Kidney (tissue), 14 donors: Measurements from ENCODE around the gene CTSW. TPM values are rescaled to one million over a fixed set of nuclear protein-coding genes. Genes with fewer than 3 reads are reported as not detected.

Source experiments
- DNase-seq, 5 donors: peaks; one replicate each; pipeline ENCODE4 v3.0.0-alpha.2; 2013 to 2020
- FAIRE-seq: peaks from 2 replicates; lab custom pipeline; 2012; peaks lifted over from hg19 to GRCh38; lab: Jason Lieb, UNC
- H3K27ac ChIP-seq, 2 donors: one replicate each; pipeline ENCODE4 v1.7.0; 2013; ENCODE audit warnings: low read depth in 2 of 2, low read length in 2 of 2, inconsistent platforms in 1 of 2
- H3K27me3 ChIP-seq: one replicate; pipeline ENCODE4 v1.7.1; 2013; ENCODE audit warnings: low read length, inconsistent platforms; ENCODE audit not compliant: control insufficient read depth, insufficient read depth
- H3K36me3 ChIP-seq, 3 donors: one replicate each; pipeline versions ENCODE4 v1.7.0 to v1.7.1; 2013; ENCODE audit warnings: low read length in 3 of 3, control low read depth in 1 of 3, inconsistent platforms in 1 of 3; ENCODE audit not compliant: insufficient read depth in 3 of 3, control insufficient read depth in 2 of 3
- H3K4me1 ChIP-seq, 3 donors: one replicate each; pipeline versions ENCODE4 v1.7.0 to v1.7.1; 2013; ENCODE audit warnings: low read length in 3 of 3, inconsistent platforms in 1 of 3, low read depth in 1 of 3; ENCODE audit not compliant: control insufficient read depth in 2 of 3, insufficient read depth in 2 of 3
- H3K4me3 ChIP-seq, 3 donors: one replicate each; pipeline versions ENCODE4 v1.7.0 to v1.8.1; 2013; ENCODE audit warnings: low read length in 3 of 3, control low read depth in 1 of 3, inconsistent platforms in 1 of 3
- H3K9ac ChIP-seq, 3 donors: one replicate each; pipeline versions ENCODE4 v1.7.0 to v1.7.1; 2013; ENCODE audit warnings: low read length in 3 of 3, control low read depth in 1 of 3, inconsistent platforms in 1 of 3
- H3K9me3 ChIP-seq, 3 donors: one replicate each; pipeline versions ENCODE4 v1.7.0 to v1.7.1; 2013; ENCODE audit warnings: low read length in 3 of 3, control low read depth in 1 of 3, inconsistent platforms in 1 of 3; ENCODE audit not compliant: control insufficient read depth in 2 of 3, insufficient read depth in 1 of 3
- intact Hi-C: fragments of 100-400 bp; cut with DNase I; formaldehyde crosslinking; loops from one replicate; pipeline ENCODE4 v1.11.1; 2022
- polyA plus RNA-seq: library from polyadenylated mRNA; stranded (reverse); fragments of 350-450 nt; fragmentation: Illumina TruSeq; extraction: RNeasy Lipid Tissue Mini Kit (QIAGEN cat#74804); gene quantifications from one replicate; pipeline ENCODE4 v1.2.3, GENCODE V29; 2014; ENCODE audit warnings: low read depth, low replicate concordance; ENCODE audit not compliant: insufficient read depth
- total RNA-seq: library from RNA; stranded (reverse); fragmentation: NEBNext Ultra II Directional; extraction: Animal tissue kit (Norgen Biotek cat#: 25700); gene quantifications from one replicate; pipeline ENCODE4 v1.2.1, GENCODE V29; 2021
- TF ChIP-seq, protein P1 (sequence below): IDR thresholded peaks from 3 replicates; pipeline ENCODE4 v1.5.1; 2012; ENCODE audit warnings: mild to moderate bottlenecking, moderate library complexity, borderline replicate concordance; ENCODE audit not compliant: insufficient read depth; ENCODE audit errors: extremely low read depth
- donor health status: control.
- donor health status: control.
- donor health status: control.
- donor health status: control.
- donor health status: control.
- donor health status: DM: yes; HTN: yes; CAD: no.
- donor health status: Normal renal cell carcinoma (clear cell type).

Gene CTSW
- total and polyA plus RNA-seq, 2 donors from 2014 or later = 1.3 to 3.9 TPM

DNA sequence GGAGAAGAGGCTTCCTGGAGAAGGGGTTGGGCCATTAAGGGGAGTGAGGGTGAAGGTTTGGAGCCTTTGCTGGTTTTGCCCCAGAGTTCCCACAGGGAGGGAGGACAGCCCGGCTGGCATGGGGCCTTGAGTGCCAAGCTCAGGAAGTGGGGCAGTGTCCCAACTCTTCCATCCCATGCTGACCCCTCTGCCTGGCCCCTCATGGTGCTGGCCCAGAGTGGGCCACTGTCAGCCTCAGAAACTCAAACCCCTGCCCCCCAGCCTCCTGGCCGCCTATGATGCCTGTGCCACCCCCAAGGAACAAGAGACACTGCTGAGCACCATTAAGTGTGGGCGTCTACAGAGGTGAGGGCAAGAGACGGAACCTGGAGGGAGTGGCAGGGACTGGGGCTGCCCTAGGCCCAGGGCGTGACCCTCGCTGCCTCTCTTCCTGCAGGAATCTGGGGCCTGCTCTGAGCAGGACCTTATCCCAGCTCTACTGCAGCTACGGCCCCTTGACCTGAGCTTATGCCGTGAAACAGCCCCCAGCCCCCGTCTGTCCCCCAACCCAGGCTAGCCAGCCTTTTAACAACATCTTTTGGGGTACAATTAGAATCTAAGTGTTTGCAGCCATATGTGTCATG lies 14.0 kb upstream of the CTSW start:
- no peaks in the 10 kb centered on the region for H3K9me3 ChIP-seq
- no peak for FAIRE-seq
- peaks cover 0 to 43% (median 21%) of the 10 kb centered on the region in 3 donors for H3K36me3 ChIP-seq
- no peak overlapping the region for H3K9ac ChIP-seq
- intact Hi-C loops = no loop called here
- H3K27ac ChIP-seq = no peak overlapping the region
- no peak overlapping the region for H3K4me3 ChIP-seq
- TF ChIP-seq, protein P1, sequence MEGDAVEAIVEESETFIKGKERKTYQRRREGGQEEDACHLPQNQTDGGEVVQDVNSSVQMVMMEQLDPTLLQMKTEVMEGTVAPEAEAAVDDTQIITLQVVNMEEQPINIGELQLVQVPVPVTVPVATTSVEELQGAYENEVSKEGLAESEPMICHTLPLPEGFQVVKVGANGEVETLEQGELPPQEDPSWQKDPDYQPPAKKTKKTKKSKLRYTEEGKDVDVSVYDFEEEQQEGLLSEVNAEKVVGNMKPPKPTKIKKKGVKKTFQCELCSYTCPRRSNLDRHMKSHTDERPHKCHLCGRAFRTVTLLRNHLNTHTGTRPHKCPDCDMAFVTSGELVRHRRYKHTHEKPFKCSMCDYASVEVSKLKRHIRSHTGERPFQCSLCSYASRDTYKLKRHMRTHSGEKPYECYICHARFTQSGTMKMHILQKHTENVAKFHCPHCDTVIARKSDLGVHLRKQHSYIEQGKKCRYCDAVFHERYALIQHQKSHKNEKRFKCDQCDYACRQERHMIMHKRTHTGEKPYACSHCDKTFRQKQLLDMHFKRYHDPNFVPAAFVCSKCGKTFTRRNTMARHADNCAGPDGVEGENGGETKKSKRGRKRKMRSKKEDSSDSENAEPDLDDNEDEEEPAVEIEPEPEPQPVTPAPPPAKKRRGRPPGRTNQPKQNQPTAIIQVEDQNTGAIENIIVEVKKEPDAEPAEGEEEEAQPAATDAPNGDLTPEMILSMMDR = no peak
- H3K4me1 ChIP-seq = peaks cover 0 to 14% (median 10%) of the 10 kb centered on the region in 3 donors
- H3K27me3 ChIP-seq = no peaks in the 10 kb centered on the region
- peak in 2 of 5 donors; percentile 28 to 57 for DNase-seq

DNA sequence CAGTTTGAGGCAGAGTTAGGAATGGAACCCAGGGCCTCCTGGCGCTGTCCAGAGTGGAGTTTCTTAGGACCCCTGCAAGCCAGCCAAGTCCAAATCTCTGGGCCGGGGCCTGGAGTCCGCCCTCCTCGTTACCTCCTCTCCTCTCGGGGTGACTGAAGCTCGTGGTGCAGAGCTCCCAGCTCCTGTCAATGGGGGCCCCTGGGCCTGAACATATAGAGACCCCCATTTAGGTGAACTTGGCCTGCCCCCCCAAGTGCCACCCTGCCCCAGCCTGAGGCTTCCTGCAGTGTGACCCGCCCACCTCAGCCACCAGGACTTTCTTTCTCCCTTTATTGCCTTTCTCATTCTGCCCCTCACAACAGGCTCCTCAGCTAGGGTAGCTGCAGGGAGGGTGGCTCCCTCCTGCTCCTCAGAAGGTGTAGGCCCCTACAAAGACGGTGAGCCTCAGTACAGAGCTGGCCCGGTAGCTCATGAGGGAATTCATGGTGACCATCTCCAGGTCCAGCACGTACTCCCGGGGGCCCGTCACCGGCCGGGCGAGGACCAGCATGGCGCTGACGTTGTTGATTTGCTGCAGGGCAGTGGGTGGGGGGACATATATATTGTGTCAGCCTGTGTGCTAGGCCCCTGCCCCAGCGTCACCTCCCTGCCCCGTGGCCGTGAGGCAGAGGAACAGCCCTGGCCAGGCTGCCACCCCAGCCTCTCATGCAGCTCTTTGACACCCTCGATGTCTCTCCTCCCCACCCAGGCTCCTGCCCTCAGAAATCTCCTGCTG lies 12.9 kb upstream of the CTSW start:
- FAIRE-seq = no peak

DNA sequence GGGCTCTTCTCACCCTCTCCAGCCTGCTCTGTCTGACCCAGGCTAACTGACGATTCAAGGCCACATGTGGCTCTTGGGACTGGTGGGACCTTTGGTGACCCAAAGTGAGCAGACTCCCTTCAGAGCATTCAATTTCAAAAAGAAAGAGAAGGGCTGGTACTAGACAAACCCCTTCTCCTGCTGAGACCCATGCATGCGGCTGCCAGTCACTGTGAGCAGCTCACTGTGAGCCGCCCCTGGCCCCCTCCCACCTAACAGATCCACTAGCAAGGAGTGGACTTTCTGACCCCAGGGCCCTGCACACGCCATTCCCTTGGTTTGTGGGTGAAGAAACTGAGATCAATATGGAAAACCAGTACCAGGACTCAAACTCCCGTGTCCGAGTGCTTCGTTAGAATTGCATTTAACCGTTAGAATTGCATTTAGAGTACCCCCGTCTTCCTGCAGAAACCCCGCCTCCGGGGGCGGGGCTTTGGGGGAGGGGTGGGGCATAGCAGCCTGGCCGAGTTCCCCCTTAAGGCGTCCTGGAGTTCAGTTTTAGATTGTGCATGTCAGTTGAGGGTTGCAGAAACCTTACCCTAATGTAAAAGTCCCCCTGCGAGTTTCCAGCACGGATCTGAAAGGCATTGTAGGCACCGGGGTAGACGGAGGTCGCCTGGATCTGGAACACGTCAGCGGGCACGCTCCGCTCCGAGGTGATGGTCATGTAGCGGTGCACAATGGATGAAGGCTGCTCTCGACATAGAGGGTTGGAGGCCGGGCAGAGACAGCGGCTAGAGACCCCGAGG lies 12.2 kb upstream of the CTSW start:
- H3K9ac ChIP-seq = no peak overlapping the region
- TF ChIP-seq, protein P1 = no peak
- FAIRE-seq (no peak), DNase-seq (peak in 1 of 5 donors; percentile 60)
- no peaks in the 10 kb centered on the region for H3K27me3 ChIP-seq
- intact Hi-C loops = no loop called here
- H3K27ac ChIP-seq = no peak overlapping the region
- H3K9me3 ChIP-seq = no peaks in the 10 kb centered on the region
- H3K4me3 ChIP-seq = no peak overlapping the region
- peaks cover 0 to 43% (median 21%) of the 10 kb centered on the region in 3 donors for H3K36me3 ChIP-seq
- H3K4me1 ChIP-seq = peaks cover 0 to 14% (median 0%) of the 10 kb centered on the region in 3 donors

More for the DNA sequence above, 12.9 kb upstream of the CTSW start:
- no peak overlapping the region for H3K9ac ChIP-seq
- DNase-seq = peak in 2 of 5 donors; percentile 30 to 77
- H3K9me3 ChIP-seq = no peaks in the 10 kb centered on the region
- peaks cover 0 to 16% (median 3%) of the 10 kb centered on the region in 3 donors for H3K4me1 ChIP-seq
- TF ChIP-seq, protein P1 = no peak
- no peak overlapping the region for H3K27ac ChIP-seq
- H3K36me3 ChIP-seq = peaks cover 0 to 43% (median 21%) of the 10 kb centered on the region in 3 donors
- H3K27me3 ChIP-seq = no peaks in the 10 kb centered on the region
- no peak overlapping the region for H3K4me3 ChIP-seq
- intact Hi-C loops = no loop called here
